SU-DHL-6 (cell line): ENCODE data around the gene GRID1.

Source experiments
- H2AFZ ChIP-seq: fragments of 200-600 bp; sonication (generic); 2 replicates; pipeline ENCODE4 v1.6.1; 2014; ENCODE audit warnings: low read depth, mild to moderate bottlenecking, moderate library complexity, mixed read lengths, antibody characterized with exemption, low read length; ENCODE audit not compliant: severe bottlenecking
- H3F3A ChIP-seq: fragments of 200-600 bp; shearing (Covaris generic); 2 replicates; pipeline ENCODE4 v1.6.0; 2016; ENCODE audit warnings: antibody characterized with exemption, mild to moderate bottlenecking; ENCODE audit not compliant: insufficient read depth
- H3K27ac ChIP-seq: fragments of 200-600 bp; sonication (generic); 2 replicates; pipeline ENCODE4 v1.5.1; 2016; ENCODE audit warnings: low read depth, mild to moderate bottlenecking, low read length, moderate library complexity, mixed read lengths
- H3K27me3 ChIP-seq: fragments of 200-600 bp; sonication (generic), shearing (Covaris generic); 2 replicates; pipeline ENCODE4 v1.6.0; 2014; ENCODE audit warnings: mild to moderate bottlenecking, low read length
- H3K36me3 ChIP-seq: fragments of 200-600 bp; sonication (generic); 2 replicates; pipeline ENCODE4 v1.6.1; 2014; ENCODE audit warnings: mild to moderate bottlenecking, low read length, mixed read lengths
- H3K4me2 ChIP-seq: fragments of 300-600, 200-600 bp; shearing (Covaris generic), sonication (generic); 2 replicates; pipeline ENCODE4 v1.6.0; 2014; ENCODE audit warnings: low read length, low read depth, mild to moderate bottlenecking; ENCODE audit not compliant: poor library complexity, severe bottlenecking
- H3K4me3 ChIP-seq: fragments of 200-600 bp; sonication (generic); 2 replicates; pipeline ENCODE4 v1.5.1; 2014; ENCODE audit warnings: antibody characterized with exemption, low read length, mild to moderate bottlenecking, mixed read lengths; ENCODE audit not compliant: insufficient read depth, poor library complexity, severe bottlenecking
- H3K79me2 ChIP-seq: fragments of 200-600 bp; sonication (generic); 2 replicates; pipeline ENCODE4 v1.6.1; 2014; ENCODE audit warnings: mild to moderate bottlenecking, low read length, moderate library complexity; ENCODE audit not compliant: insufficient read depth
- H3K9ac ChIP-seq: fragments of 200-600 bp; sonication (generic); 2 replicates; pipeline ENCODE4 v1.7.0; 2014; ENCODE audit warnings: mild to moderate bottlenecking, low read length
- H3K9me2 ChIP-seq: fragments of 200-600 bp; sonication (generic); replicated peaks from 2 replicates; pipeline ENCODE4 v1.6.1; 2014; ENCODE audit warnings: low read length; ENCODE audit not compliant: insufficient read depth
- H3K9me3 ChIP-seq: fragments of 200-600 bp; sonication (generic); 2 replicates; pipeline ENCODE4 v1.6.1; 2014; ENCODE audit warnings: low read length, mixed read lengths; ENCODE audit not compliant: insufficient read depth
- H4K20me1 ChIP-seq: fragments of 200-600 bp; sonication (generic); 2 replicates; pipeline ENCODE4 v1.6.1; 2014; ENCODE audit warnings: low read depth, mild to moderate bottlenecking, antibody characterized with exemption, low read length, moderate library complexity, mixed read lengths
- CTCF ChIP-seq: fragments of 200-600 bp; sonication (generic); IDR thresholded peaks from one replicate; pipeline ENCODE4 v1.5.1; 2017; ENCODE audit warnings: antibody characterized with exemption, mild to moderate bottlenecking, low read length, moderate library complexity; ENCODE audit not compliant: insufficient read depth, poor library complexity, severe bottlenecking
- EZH2phosphoT487 ChIP-seq: fragments of 200-600 bp; sonication (generic), shearing (Covaris generic); conservative IDR thresholded peaks from 2 replicates; pipeline ENCODE4 v1.6.1; 2018; ENCODE audit warnings: mild to moderate bottlenecking, antibody characterized with exemption, low read length, moderate library complexity, mixed read lengths

Gene GRID1

GRCh38 chr10:85918371-85918770 lies 448.2 kb downstream of the GRID1 start:
- no peaks in the 10 kb centered on the region for H3K79me2 ChIP-seq
- no peak overlapping the region for H3K9ac ChIP-seq
- no peak overlapping the region for H3K4me2 ChIP-seq
- H3K9me2 ChIP-seq: no peaks in the 10 kb centered on the region
- H3K27me3 ChIP-seq: no peaks in the 10 kb centered on the region
- no peak overlapping the region for H2AFZ ChIP-seq
- no peaks in the 10 kb centered on the region for H3K9me3 ChIP-seq
- H3F3A ChIP-seq: no peaks in the 10 kb centered on the region
- no peak overlapping the region for H3K4me3 ChIP-seq
- no peak for TF ChIP-seq CTCF
- TF ChIP-seq EZH2phosphoT487: no peak
- H4K20me1 ChIP-seq: no peaks in the 10 kb centered on the region
- no peaks in the 10 kb centered on the region for H3K36me3 ChIP-seq
- no peak overlapping the region for H3K27ac ChIP-seq

GRCh38 chr10:85917601-85918000 lies 449.0 kb downstream of the GRID1 start:
- Histone ChIP-seq H4K20me1 (no peaks in the 10 kb centered on the region), H3F3A (no peaks in the 10 kb centered on the region), H3K9me3 (no peaks in the 10 kb centered on the region), H3K4me3 (no peak overlapping the region), H2AFZ (no peak overlapping the region), H3K79me2 (no peaks in the 10 kb centered on the region), H3K27me3 (no peaks in the 10 kb centered on the region), H3K9me2 (no peaks in the 10 kb centered on the region), H3K36me3 (no peaks in the 10 kb centered on the region), H3K27ac (no peak overlapping the region), H3K4me2 (no peak overlapping the region), H3K9ac (no peak overlapping the region)
- TF ChIP-seq CTCF (no peak), EZH2phosphoT487 (no peak)

GRCh38 chr10:85916994-85917573 lies 449.5 kb downstream of the GRID1 start:
- H3F3A ChIP-seq: no peaks in the 10 kb centered on the region
- H3K27ac ChIP-seq: no peak overlapping the region
- no peak overlapping the region for H3K4me2 ChIP-seq
- H3K36me3 ChIP-seq: no peaks in the 10 kb centered on the region
- no peaks in the 10 kb centered on the region for H4K20me1 ChIP-seq
- no peaks in the 10 kb centered on the region for H3K9me2 ChIP-seq
- H3K27me3 ChIP-seq: no peaks in the 10 kb centered on the region
- H2AFZ ChIP-seq: no peak overlapping the region
- TF ChIP-seq CTCF: no peak
- no peak for TF ChIP-seq EZH2phosphoT487
- no peaks in the 10 kb centered on the region for H3K79me2 ChIP-seq
- H3K9me3 ChIP-seq: no peaks in the 10 kb centered on the region
- H3K4me3 ChIP-seq: no peak overlapping the region
- no peak overlapping the region for H3K9ac ChIP-seq

- TF ChIP-seq EZH2phosphoT487: no peak
- TF ChIP-seq CTCF: no peak
- H3K27ac ChIP-seq: no peak overlapping the region
- H3F3A ChIP-seq: no peaks in the 10 kb centered on the region
- no peaks in the 10 kb centered on the region for H4K20me1 ChIP-seq
- H3K79me2 ChIP-seq: no peaks in the 10 kb centered on the region
- H3K9me2 ChIP-seq: no peaks in the 10 kb centered on the region
- H3K4me3 ChIP-seq: no peak overlapping the region
- no peak overlapping the region for H2AFZ ChIP-seq
- H3K9ac ChIP-seq: no peak overlapping the region
- no peaks in the 10 kb centered on the region for H3K27me3 ChIP-seq
- no peaks in the 10 kb centered on the region for H3K9me3 ChIP-seq
- no peak overlapping the region for H3K4me2 ChIP-seq
- no peaks in the 10 kb centered on the region for H3K36me3 ChIP-seq
Measured at GRCh38 chr10:85916286-85916685, 450.3 kb downstream of the GRID1 start.
